GM19099 (cell line): ENCODE results near the gene ATG7.

Source experiments
- POLR2A ChIP-seq: IDR thresholded peaks from 3 replicates; pipeline ENCODE4 v1.6.1; 2011; ENCODE audit warnings: low read depth; ENCODE audit not compliant: insufficient read length; ENCODE audit errors: extremely low read depth

ATG7 gene

DNA sequence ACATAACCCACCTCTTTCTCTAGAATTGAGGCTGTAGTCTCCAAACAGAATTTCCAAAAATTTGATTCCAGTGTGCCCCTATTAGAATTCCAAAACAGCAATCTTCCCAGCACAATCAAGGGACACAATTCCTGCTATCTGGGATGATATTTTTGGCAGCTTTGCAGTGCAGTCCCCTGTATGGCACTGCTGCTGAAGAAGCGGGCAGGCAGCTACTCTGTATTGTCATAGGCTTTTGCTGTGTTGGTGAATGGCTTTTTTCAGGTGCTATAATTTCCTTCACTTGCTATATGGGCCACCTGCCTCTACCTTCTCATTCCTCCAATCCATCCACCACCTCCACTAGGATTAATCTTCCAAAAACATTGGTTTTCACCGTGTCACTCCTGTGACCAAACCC is 226.0 kb downstream of the ATG7 start:
- no peak for TF ChIP-seq POLR2A

DNA sequence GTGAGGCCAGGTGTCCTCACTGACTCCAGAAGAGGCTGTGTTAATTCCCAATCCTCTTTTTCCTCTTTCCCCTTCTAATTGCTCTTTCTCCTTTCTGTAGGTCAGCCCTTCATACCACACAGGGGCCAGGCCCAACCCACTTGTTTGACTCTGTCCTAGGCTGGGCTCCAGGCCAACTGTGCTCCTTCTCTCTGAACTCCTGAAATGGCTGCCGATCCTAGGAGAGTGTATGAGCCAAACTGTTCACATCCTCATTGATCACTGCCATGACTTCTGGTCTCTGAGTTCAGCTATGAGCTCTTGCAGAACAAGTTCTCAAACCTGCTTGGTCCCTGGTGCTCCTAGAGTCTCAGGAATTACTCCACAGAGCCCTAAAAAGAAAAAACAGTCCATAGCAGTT is 226.4 kb downstream of the ATG7 start:
- no peak for TF ChIP-seq POLR2A

DNA sequence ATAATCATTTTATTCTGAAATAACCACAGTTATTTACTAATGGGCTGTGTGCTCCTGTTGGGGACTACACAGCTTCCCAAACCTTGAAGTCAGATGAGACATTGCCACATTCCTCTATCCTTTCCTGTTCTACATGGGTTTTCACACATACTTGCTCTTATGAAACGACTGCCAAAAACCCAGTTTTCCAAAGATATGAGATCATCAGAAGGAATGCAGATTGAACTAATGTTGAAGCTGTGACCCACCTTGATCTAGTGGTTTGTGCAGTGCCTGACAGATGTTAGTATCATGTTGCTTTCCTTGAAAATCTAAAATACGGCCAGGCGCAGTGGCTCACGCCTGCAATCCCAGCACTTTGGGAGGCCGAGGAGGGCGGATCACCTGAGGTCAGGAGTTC is 226.9 kb downstream of the ATG7 start:
- no peak for TF ChIP-seq POLR2A

DNA sequence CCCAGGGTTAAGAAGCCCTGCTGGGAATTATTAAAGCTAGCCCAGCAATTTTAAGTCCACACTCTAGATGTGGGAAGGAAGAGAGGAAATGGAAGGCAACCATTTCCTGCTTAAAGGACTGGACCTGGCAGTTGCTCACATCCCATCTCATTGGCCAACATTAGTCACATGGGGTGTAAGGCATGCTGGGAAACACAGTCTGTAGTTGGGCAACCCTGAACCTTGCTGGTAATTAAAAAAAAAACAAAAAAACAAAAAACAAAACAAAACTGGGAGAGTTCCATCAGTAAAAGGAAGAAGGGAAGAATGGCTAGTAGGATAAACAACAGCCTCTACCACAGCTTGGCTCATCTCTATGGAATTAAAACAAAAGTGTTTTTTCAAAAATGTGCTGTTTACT is 235.5 kb downstream of the ATG7 start:
- TF ChIP-seq POLR2A: no peak

DNA sequence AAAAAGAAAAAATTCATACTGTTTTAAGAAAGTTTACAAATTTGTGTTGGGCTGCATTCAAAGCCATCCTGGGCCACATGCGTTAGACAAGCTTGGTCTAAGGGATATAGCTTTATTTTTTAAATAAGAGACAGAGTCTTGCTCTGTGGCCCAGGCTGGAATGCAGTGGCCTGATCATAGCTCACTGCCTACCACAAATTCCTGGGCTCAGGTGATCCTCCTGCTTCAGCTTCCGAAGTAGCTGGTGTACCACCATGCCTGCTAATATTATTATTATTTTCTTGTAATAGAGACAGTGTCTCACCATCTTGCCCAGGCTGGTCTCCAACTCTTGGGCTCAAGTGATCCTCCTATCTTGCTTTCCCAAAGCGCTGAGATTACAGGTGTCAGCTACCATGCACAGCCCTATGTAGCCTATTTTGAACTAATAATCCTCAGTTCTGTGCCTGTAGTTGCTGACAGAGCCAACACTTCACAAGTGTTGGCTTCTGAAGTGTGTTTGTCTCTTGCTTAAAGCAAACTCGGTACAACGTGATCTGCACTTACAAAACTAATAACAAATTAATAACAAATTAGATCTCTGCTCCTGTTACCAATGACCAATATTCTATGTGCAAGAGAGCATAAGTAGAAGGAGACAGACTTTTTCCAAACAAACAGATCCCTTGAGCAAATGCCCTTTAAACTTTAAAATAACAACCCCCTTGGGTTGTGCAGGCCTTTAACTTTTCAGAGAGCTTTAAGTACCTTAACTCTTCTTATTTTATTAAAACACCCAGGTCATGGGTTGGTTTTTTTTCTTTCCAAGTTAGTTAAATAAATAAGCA is 236.4 kb downstream of the ATG7 start:
- TF ChIP-seq POLR2A: no peak

DNA sequence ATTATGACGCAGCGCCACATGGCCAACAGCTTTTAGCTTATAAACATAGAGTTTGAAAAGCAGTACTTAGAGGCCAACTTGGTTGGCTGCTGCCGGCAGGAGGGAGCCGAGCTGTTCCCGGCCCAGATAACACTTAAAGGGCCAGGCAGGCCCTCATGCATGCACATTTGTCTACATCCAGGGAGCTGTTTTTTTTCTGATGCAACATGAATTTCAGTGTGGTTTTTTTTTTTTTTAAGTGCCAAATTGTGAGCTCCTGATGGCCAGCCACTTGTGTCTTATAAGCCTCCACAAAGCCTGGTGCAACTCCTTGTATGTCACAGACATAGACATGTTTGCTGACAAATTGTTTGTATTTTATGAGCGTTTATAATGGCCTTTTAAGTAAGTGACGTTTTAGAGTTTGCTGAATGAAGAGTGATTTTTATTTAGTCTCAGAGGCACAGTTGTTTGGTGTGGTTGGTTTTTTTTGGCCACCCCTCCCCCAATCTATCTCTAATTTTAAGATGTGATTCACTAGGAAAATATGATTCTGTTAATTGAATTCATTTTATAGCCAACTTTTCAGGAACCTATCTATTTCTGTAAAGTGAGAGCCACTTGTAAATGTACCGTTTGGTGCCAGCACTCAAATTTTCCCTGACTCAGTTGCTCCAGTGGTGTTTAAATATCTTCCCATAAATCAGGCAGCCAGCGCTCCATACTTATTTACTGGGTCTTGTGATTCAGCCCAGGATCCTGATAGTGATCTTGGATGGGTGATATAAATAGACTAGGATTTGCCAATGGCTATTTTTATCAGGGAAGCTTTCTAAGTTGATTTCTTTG is 237.2 kb downstream of the ATG7 start:
- no peak for TF ChIP-seq POLR2A

DNA sequence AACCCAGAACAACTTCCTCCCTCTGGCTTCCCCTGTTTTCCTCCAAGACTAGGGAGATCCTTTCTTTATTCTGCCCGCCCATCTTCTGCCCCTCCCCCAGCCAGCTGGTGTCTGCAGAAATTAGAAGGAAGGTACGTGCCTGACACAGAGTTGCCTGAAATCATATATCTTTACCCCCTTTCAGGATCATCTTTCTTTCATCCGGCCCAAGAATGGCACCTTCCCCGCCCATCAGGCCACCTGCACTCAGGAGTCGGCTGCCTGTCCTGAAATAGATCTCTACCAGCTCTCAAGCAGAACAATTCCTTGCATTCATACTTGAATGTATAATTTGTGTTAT is 237.8 kb downstream of the ATG7 start:
- no peak for TF ChIP-seq POLR2A

DNA sequence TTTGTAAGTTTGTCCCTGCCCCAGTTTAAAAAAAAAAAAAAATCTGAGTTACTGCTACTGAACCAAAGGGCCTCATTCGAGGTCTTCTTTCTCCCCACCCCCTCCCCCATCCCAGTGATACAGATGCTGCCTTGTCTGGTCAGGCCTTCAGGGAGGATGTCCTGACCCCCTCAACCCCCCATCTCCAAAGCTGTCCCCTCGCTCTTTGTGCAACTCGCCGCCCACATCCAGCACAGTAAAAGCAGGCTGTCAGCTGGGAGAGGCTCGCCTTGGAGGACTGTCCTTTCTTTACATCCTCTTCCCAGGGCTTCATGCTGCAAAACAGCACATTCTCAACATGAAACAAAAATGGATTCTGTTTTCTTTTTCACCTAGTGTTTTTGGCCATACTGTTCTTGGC is 238.2 kb downstream of the ATG7 start:
- TF ChIP-seq POLR2A: no peak

DNA sequence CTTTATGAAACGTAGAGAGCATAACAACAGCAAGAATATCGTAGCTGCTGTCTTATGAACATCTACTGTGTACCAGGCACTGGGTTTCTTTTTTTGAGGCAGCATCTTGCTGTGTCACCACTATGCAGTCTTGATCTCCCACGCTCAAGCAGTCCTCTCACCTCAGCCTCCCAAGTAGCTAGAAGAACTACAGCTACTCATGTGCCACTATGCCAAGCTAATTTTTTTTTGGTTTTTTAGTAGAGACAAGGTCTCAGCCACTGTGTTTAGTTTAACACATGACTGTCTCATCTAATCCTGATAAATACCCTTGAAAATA is 241.6 kb downstream of the ATG7 start:
- TF ChIP-seq POLR2A: no peak

DNA sequence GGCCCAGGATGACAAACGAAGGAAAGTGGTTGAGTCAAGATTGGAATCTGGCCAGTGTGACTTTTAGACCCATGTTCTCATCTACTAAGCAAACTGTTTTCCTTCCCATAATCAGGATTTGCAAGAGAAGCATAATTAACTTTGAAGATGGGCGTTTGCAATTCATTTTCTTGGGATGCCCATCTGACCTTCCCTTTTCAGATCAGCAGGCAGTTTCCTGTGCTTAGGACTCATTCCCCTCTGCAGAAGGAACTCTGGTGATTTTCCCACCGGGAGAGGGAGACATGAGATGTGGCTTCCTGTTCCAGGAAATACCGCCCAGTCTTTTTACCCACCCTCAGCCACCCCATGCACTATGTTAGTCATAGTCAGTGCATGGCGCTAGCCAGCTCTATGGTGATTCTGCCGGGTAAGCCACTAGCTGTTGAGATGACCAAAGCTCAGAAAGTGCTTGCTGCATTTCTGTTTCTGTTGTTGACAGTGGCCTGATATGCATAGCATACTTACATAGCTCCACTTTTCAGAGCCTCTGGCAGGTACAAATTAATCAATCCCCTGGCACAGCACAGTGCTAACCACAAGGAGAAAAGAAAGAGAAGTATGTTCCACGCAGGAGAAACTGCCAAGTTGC is 242.1 kb downstream of the ATG7 start:
- no peak for TF ChIP-seq POLR2A

DNA sequence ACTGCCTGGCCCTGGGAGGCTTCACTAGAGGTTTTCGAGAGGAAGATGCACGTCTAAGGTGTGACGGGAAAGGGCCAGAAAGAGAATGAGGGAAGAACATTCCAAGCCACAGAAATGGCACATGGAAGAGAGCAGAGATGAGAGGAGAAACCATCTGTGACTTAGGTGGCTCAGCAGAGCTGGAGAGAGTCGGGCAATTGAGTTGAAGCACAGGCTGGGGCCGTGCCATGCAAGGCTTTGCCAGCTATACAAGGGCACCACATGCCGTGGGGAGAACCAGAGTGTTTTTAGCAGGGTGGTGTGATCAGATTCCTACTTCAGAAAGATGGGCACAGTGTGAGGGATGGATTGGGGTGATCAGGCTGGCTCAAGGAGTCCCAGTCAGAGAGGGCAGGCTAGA is 245.4 kb downstream of the ATG7 start:
- no peak for TF ChIP-seq POLR2A

DNA sequence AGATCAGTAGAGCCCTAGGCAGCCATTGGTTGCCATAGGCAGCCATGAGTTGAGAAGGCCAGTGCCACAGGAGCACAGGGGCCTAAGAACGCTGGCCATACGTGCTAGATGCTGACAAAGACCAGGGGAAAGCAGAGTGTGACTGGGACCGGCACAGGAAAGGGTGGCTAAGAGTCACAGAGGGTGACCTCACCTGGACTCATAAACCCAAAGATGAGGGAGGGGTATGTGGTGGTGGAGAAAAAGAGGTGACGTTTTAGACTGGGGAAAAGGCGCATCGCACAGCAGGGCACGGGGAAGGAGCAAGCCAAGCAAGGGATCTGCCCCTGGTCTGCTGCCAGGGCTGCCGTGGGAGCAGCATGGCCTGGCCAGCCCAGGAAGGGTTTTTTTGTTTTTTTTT is 249.0 kb downstream of the ATG7 start:
- no peak for TF ChIP-seq POLR2A

DNA sequence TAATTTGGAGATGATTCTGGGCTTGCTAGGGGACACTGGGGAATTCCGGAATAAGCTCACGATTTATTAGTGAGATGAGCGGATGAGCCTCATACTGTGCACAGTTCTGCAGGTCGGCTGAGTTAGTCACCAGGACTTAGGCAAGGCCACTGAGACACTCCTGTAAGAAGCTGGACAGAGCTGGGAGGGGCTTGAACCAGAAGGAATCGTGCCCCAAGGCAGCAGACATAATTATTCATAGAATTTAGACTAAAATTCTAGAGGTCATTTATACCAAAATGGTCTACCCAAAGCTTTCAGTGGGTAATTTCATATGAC is 250.2 kb downstream of the ATG7 start:
- no peak for TF ChIP-seq POLR2A

DNA sequence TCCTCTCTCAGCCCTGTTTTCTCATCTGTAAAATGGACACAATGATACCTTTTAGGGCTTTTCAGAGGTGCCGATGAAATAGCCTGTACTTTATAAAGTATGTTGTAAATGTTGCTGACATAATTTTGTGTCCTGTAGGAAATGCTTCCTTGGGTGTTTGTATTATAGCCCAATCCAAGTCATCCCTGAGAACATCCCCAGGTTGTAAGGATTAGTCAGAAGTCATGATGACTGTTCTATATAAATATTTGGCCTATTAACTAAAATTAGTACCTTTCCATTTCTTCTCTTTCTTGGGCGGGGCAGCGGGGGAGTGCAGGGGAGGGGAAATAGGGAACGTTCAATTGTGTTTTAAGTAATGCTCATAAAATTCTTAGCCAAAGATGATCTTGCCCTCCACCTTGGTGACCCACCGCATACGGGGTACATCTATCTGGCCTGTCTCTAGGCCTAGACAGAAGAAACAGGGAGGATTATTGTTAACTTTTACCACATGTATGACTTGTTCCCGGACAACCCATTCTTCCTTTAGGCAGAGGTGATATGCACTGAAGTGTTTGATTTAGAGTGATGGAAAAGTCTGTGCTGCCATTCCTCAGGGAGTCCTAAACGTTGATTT is 250.9 kb downstream of the ATG7 start:
- no peak for TF ChIP-seq POLR2A

DNA sequence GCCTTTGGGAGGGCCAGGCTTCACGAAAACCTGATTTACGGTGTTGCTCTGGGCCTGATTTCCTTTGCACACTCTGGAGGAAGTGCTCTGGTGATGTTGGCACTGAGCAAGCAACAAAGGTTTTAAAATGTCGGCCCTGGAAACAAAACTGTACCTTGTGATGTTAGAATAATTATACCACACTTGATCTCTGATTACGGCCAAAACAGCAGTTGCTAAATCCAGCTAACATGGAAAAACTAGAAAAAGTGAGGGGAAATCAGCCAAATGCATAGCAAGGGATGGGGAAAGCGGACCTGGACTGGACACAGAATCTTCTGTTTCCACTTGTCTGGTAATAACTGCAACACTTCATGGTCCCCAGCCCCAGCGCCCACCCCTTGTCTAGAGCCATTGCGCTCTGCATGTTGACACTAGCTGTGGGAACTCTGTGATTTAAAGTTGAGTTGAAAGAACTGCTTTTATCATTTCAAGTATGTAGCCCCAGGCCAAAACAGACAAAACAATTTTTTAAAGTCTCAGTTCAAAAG is 251.4 kb downstream of the ATG7 start:
- TF ChIP-seq POLR2A: no peak
